GM12875 (cell line): ENCODE results near the gene OVCH2.

Experiments used
- H3K4me3 ChIP-seq: one replicate; pipeline ENCODE4 v1.5.1; 2011; ENCODE audit warnings: low read depth, low read length, control low read depth
- CTCF ChIP-seq: IDR thresholded peaks from 2 replicates; pipeline ENCODE4 v1.5.1; 2011; ENCODE audit warnings: low read depth, mild to moderate bottlenecking, control low read depth, inconsistent platforms, low read length, moderate library complexity, borderline replicate concordance; ENCODE audit not compliant: insufficient read depth

Gene OVCH2

DNA sequence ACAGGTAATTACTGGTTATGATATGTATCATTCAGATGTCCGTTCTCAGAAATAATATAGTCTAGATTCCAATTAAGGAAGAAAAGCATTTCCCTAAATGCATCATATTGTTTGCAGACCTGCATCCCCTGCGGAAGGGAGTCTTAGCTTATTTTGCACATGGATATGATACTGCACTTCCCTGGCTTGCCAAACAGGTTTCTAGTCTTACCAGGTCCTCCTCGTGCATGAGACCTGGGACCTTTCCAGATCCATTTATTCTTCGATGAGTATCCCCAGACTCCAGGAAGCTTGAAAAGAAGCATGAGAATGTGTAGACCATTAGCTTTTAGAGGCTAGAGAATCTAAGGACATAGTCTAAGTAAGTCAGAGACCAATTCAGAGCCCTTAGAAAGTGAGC is 63.5 kb downstream of the OVCH2 start:
- TF ChIP-seq CTCF, result no peak
- H3K4me3 ChIP-seq, result no peak overlapping the region

GRCh38 chr11:7640816-7641215 is 65.5 kb downstream of the OVCH2 start:
- no peak for TF ChIP-seq CTCF
- H3K4me3 ChIP-seq, result no peak overlapping the region

- TF ChIP-seq CTCF, result no peak
- H3K4me3 ChIP-seq, result no peak overlapping the region
These were observed 66.6 kb downstream of the OVCH2 start for GRCh38 chr11:7639643-7640025.
